Cardiac fibroblast (primary cell): ENCODE results near the gene MRPS27.
"Not testable (repeated sequence)": the region's sequence is repeated elsewhere in the genome, so short reads cannot be mapped to it uniquely, and the experiment has no call there.

Experiments
- DNase-seq, 2 donors: peaks; one replicate each; pipeline versions ENCODE4 v3.0.0 to v3.0.0-alpha.2; 2010; ENCODE audit warnings: low read depth in 2 of 2
- H3K4me3 ChIP-seq, 2 donors: replicated peaks in 1 of 2; 1 replicate in 1 of 2; 2 replicates in 1 of 2; pipeline ENCODE4 v1.5.1; 2011; ENCODE audit warnings: low read depth in 2 of 2, low read length in 2 of 2, mild to moderate bottlenecking in 2 of 2, moderate library complexity in 1 of 2
- CTCF ChIP-seq: IDR thresholded peaks from one replicate; pipeline ENCODE4 v1.5.1; 2011; ENCODE audit warnings: low read depth, mild to moderate bottlenecking, low read length, inconsistent platforms

MRPS27 gene

GRCh38 chr5:72328172-72328571, 8.1 kb upstream of the MRPS27 start:
- peak; percentile 26 to 70 for DNase-seq
- no peak for TF ChIP-seq CTCF
- no peak overlapping the region for H3K4me3 ChIP-seq

GRCh38 chr5:72326306-72326649, 6.2 kb upstream of the MRPS27 start:
- peak overlapping the region in 1 of 2 donors; percentile 0 for H3K4me3 ChIP-seq
- no peak for DNase-seq
- TF ChIP-seq CTCF, result no peak

GRCh38 chr5:72325566-72326305, 5.7 kb upstream of the MRPS27 start:
- peak overlapping the region in 1 of 2 donors; percentile 0 for H3K4me3 ChIP-seq
- no peak for TF ChIP-seq CTCF
- DNase-seq, result peak; percentile 83

GRCh38 chr5:72324189-72324825, 4.3 kb upstream of the MRPS27 start:
- no peak for DNase-seq
- no peak for TF ChIP-seq CTCF
- H3K4me3 ChIP-seq, result no peak overlapping the region

- DNase-seq, result not testable (repeated sequence)
- peak overlapping the region; percentile 76 to 87 for H3K4me3 ChIP-seq
Measured at GRCh38 chr5:72319435-72319975, 535 bp downstream of the MRPS27 start.

GRCh38 chr5:72314571-72315172, 5.4 kb downstream of the MRPS27 start:
- peak; percentile 76 to 89 for DNase-seq
- no peak overlapping the region for H3K4me3 ChIP-seq
- TF ChIP-seq CTCF, result peak; percentile 33

- TF ChIP-seq CTCF, result no peak
- no peak for DNase-seq
- H3K4me3 ChIP-seq, result no peak overlapping the region
Measured at GRCh38 chr5:72313141-72313540, 6.9 kb downstream of the MRPS27 start.
